ENCODE results near the gene MROH7. TPM values are rescaled to one million over a fixed set of nuclear protein-coding genes. Genes with fewer than 3 reads are reported as not detected.

Gene MROH7
- total RNA-seq, 1 experiment from 2014 or later, result 0.13 TPM

DNA sequence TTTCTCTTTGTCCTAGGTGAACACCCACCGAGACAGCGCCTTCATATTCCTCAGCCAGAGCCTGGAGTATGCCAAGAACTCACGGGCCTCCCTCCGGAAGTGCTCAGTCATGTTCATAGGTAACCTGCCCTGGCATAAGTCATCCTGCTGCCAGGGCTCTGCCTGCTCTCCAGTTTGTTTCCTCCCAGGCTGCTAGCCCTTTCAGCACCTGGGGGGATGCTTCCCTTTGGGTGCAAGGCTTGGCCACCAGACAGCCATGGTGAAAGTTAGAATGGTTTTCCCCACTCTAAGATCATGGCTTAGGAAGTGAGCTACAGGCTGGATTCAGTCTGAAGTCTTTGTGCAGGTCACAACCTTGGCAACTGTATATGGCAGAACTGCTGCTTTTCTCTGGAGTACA, 64.8 kb downstream of the MROH7 start:
- ATAC-seq (no peak), DNase-seq (ENCODE audit: low spot score) (no peak)
- Mint-ChIP-seq H3K4me1 (no peaks in the 10 kb centered on the region), H3K4me3 (no peak overlapping the region), H3K36me3 (no peaks in the 10 kb centered on the region), H3K27me3 (ENCODE audit: low read depth) (peaks cover 14% of the 10 kb centered on the region), H3K27ac (no peak overlapping the region), H3K9me3 (no peaks in the 10 kb centered on the region)
- no peak for TF ChIP-seq FOXP1 (CRISPR knock-in tag; IDR thresholded peaks at IDR 0.05; ENCODE audit: borderline replicate concordance)
- TF ChIP-seq GABPB1 (CRISPR knock-in tag; IDR thresholded peaks at IDR 0.05), result no peak
- TF ChIP-seq EMX1 (CRISPR knock-in tag; IDR thresholded peaks at IDR 0.05), result no peak
- no peak for TF ChIP-seq TEAD1 (CRISPR knock-in tag; IDR thresholded peaks at IDR 0.05)
- TF ChIP-seq, protein P1, sequence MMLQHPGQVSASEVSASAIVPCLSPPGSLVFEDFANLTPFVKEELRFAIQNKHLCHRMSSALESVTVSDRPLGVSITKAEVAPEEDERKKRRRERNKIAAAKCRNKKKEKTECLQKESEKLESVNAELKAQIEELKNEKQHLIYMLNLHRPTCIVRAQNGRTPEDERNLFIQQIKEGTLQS (CRISPR knock-in tag; conservative IDR thresholded peaks at IDR 0.05), result no peak
- TF ChIP-seq, protein P2, sequence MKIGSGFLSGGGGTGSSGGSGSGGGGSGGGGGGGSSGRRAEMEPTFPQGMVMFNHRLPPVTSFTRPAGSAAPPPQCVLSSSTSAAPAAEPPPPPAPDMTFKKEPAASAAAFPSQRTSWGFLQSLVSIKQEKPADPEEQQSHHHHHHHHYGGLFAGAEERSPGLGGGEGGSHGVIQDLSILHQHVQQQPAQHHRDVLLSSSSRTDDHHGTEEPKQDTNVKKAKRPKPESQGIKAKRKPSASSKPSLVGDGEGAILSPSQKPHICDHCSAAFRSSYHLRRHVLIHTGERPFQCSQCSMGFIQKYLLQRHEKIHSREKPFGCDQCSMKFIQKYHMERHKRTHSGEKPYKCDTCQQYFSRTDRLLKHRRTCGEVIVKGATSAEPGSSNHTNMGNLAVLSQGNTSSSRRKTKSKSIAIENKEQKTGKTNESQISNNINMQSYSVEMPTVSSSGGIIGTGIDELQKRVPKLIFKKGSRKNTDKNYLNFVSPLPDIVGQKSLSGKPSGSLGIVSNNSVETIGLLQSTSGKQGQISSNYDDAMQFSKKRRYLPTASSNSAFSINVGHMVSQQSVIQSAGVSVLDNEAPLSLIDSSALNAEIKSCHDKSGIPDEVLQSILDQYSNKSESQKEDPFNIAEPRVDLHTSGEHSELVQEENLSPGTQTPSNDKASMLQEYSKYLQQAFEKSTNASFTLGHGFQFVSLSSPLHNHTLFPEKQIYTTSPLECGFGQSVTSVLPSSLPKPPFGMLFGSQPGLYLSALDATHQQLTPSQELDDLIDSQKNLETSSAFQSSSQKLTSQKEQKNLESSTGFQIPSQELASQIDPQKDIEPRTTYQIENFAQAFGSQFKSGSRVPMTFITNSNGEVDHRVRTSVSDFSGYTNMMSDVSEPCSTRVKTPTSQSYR (CRISPR knock-in tag; IDR thresholded peaks at IDR 0.05), result no peak
- TF ChIP-seq, protein P3, sequence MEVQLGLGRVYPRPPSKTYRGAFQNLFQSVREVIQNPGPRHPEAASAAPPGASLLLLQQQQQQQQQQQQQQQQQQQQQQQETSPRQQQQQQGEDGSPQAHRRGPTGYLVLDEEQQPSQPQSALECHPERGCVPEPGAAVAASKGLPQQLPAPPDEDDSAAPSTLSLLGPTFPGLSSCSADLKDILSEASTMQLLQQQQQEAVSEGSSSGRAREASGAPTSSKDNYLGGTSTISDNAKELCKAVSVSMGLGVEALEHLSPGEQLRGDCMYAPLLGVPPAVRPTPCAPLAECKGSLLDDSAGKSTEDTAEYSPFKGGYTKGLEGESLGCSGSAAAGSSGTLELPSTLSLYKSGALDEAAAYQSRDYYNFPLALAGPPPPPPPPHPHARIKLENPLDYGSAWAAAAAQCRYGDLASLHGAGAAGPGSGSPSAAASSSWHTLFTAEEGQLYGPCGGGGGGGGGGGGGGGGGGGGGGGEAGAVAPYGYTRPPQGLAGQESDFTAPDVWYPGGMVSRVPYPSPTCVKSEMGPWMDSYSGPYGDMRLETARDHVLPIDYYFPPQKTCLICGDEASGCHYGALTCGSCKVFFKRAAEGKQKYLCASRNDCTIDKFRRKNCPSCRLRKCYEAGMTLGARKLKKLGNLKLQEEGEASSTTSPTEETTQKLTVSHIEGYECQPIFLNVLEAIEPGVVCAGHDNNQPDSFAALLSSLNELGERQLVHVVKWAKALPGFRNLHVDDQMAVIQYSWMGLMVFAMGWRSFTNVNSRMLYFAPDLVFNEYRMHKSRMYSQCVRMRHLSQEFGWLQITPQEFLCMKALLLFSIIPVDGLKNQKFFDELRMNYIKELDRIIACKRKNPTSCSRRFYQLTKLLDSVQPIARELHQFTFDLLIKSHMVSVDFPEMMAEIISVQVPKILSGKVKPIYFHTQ (CRISPR knock-in tag; IDR thresholded peaks at IDR 0.05), result no peak
- TF ChIP-seq NR2C2 (CRISPR knock-in tag; IDR thresholded peaks at IDR 0.05), result no peak
- TF ChIP-seq, protein P4, sequence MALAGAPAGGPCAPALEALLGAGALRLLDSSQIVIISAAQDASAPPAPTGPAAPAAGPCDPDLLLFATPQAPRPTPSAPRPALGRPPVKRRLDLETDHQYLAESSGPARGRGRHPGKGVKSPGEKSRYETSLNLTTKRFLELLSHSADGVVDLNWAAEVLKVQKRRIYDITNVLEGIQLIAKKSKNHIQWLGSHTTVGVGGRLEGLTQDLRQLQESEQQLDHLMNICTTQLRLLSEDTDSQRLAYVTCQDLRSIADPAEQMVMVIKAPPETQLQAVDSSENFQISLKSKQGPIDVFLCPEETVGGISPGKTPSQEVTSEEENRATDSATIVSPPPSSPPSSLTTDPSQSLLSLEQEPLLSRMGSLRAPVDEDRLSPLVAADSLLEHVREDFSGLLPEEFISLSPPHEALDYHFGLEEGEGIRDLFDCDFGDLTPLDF (CRISPR knock-in tag; IDR thresholded peaks at IDR 0.05), result no peak
- TF ChIP-seq, protein P5, sequence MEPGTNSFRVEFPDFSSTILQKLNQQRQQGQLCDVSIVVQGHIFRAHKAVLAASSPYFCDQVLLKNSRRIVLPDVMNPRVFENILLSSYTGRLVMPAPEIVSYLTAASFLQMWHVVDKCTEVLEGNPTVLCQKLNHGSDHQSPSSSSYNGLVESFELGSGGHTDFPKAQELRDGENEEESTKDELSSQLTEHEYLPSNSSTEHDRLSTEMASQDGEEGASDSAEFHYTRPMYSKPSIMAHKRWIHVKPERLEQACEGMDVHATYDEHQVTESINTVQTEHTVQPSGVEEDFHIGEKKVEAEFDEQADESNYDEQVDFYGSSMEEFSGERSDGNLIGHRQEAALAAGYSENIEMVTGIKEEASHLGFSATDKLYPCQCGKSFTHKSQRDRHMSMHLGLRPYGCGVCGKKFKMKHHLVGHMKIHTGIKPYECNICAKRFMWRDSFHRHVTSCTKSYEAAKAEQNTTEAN (CRISPR knock-in tag; IDR thresholded peaks at IDR 0.05), result no peak
- TF ChIP-seq ATF1 (CRISPR knock-in tag; IDR thresholded peaks at IDR 0.05), result no peak
- POLR2A ChIA-PET, result no interaction called here
- CTCF ChIA-PET, result no interaction called here

DNA sequence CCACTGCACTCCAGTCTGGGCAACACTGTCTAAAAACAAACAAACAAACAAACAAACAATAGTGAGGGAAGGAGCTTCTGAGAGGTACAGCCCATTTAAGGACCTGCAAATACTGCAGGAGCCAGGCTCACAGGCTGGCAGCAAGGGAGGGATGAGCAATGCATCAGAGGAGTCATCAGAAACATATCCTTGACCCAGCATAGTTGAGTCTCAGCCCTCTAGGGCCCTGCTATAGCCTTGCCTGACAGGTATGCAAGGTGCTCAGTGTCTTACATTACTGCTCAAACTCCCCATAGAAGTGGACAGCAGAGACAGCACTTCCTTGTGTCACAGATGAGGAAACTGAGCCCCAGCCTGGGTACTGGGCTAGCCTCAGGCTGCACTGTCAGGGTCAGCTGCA, 66.8 kb downstream of the MROH7 start:
- DNase-seq (ENCODE audit: low spot score) (no peak), ATAC-seq (no peak)
- H3K9me3 Mint-ChIP-seq, result no peaks in the 10 kb centered on the region
- H3K4me1 Mint-ChIP-seq, result no peaks in the 10 kb centered on the region
- no peak for TF ChIP-seq ZNF423 (CRISPR knock-in tag; IDR thresholded peaks at IDR 0.05)
- TF ChIP-seq, protein P6, sequence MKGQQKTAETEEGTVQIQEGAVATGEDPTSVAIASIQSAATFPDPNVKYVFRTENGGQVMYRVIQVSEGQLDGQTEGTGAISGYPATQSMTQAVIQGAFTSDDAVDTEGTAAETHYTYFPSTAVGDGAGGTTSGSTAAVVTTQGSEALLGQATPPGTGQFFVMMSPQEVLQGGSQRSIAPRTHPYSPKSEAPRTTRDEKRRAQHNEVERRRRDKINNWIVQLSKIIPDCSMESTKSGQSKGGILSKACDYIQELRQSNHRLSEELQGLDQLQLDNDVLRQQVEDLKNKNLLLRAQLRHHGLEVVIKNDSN (CRISPR knock-in tag; IDR thresholded peaks at IDR 0.05), result no peak
- TF ChIP-seq, protein P7, sequence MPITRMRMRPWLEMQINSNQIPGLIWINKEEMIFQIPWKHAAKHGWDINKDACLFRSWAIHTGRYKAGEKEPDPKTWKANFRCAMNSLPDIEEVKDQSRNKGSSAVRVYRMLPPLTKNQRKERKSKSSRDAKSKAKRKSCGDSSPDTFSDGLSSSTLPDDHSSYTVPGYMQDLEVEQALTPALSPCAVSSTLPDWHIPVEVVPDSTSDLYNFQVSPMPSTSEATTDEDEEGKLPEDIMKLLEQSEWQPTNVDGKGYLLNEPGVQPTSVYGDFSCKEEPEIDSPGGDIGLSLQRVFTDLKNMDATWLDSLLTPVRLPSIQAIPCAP (CRISPR knock-in tag; IDR thresholded peaks at IDR 0.05), result no peak
- no peak for TF ChIP-seq NR2C2 (CRISPR knock-in tag; IDR thresholded peaks at IDR 0.05)
- TF ChIP-seq CBFB (CRISPR knock-in tag; IDR thresholded peaks at IDR 0.05; ENCODE audit: low read depth), result no peak
- TF ChIP-seq, protein P8, sequence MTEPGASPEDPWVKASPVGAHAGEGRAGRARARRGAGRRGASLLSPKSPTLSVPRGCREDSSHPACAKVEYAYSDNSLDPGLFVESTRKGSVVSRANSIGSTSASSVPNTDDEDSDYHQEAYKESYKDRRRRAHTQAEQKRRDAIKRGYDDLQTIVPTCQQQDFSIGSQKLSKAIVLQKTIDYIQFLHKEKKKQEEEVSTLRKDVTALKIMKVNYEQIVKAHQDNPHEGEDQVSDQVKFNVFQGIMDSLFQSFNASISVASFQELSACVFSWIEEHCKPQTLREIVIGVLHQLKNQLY (CRISPR knock-in tag; IDR thresholded peaks at IDR 0.05), result no peak
- TF ChIP-seq SMAD3 (CRISPR knock-in tag; IDR thresholded peaks at IDR 0.05; ENCODE audit: borderline replicate concordance), result no peak
- no peak for TF ChIP-seq ZNF396 (CRISPR knock-in tag; IDR thresholded peaks at IDR 0.05; ENCODE audit: borderline replicate concordance)
- no peak for TF ChIP-seq NFYB (CRISPR knock-in tag; conservative IDR thresholded peaks at IDR 0.05; ENCODE audit: low read depth)
- TF ChIP-seq OVOL2 (CRISPR knock-in tag; IDR thresholded peaks at IDR 0.05; ENCODE audit: borderline replicate concordance), result no peak
- TF ChIP-seq EMX1 (CRISPR knock-in tag; IDR thresholded peaks at IDR 0.05), result no peak
- H3K4me3 Mint-ChIP-seq, result no peak overlapping the region
- H3K27ac Mint-ChIP-seq, result no peak overlapping the region
- CTCF ChIA-PET, result no interaction called here
- peaks cover 15% of the 10 kb centered on the region for H3K27me3 Mint-ChIP-seq (ENCODE audit: low read depth)
- H3K36me3 Mint-ChIP-seq, result no peaks in the 10 kb centered on the region
- POLR2A ChIA-PET, result no interaction called here

Data from WTC11 (cell line).